D721Med (cell line): ENCODE data around the gene SELENOW.
"Not testable (repeated sequence)": the region's sequence is repeated elsewhere in the genome, so short reads cannot be mapped to it uniquely, and the experiment has no call there.

Source experiments
- DNase-seq: peaks from one replicate; pipeline ENCODE4 v3.0.0; 2011; ENCODE audit warnings: low spot score; ENCODE audit not compliant: insufficient read length
- FAIRE-seq: peaks from 2 replicates; lab custom pipeline; 2011; peaks lifted over from hg19 to GRCh38; lab: Jason Lieb, UNC
- TF ChIP-seq, protein P1 (sequence below): IDR thresholded peaks from 2 replicates; pipeline ENCODE4 v1.5.1; 2012; ENCODE audit warnings: mild to moderate bottlenecking, control low read depth; ENCODE audit not compliant: insufficient read depth; ENCODE audit errors: missing control alignments

The SELENOW gene

DNA sequence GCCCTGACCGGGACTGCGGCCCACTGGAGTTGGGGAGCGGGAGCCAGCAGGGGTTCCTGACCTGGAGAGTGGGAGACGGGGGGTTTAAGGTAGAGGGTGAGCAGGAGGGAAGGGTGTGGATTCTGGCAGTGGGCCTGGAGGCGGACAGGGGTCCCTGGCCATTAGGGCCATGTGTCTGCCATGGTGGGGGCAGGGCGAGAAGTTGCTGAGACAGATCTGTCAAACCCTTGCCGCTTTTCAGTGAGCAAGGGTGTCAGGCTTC lies 12.2 kb upstream of the SELENOW start:
- FAIRE-seq (no peak), DNase-seq (no peak)
- TF ChIP-seq, protein P1, sequence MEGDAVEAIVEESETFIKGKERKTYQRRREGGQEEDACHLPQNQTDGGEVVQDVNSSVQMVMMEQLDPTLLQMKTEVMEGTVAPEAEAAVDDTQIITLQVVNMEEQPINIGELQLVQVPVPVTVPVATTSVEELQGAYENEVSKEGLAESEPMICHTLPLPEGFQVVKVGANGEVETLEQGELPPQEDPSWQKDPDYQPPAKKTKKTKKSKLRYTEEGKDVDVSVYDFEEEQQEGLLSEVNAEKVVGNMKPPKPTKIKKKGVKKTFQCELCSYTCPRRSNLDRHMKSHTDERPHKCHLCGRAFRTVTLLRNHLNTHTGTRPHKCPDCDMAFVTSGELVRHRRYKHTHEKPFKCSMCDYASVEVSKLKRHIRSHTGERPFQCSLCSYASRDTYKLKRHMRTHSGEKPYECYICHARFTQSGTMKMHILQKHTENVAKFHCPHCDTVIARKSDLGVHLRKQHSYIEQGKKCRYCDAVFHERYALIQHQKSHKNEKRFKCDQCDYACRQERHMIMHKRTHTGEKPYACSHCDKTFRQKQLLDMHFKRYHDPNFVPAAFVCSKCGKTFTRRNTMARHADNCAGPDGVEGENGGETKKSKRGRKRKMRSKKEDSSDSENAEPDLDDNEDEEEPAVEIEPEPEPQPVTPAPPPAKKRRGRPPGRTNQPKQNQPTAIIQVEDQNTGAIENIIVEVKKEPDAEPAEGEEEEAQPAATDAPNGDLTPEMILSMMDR, result no peak

DNA sequence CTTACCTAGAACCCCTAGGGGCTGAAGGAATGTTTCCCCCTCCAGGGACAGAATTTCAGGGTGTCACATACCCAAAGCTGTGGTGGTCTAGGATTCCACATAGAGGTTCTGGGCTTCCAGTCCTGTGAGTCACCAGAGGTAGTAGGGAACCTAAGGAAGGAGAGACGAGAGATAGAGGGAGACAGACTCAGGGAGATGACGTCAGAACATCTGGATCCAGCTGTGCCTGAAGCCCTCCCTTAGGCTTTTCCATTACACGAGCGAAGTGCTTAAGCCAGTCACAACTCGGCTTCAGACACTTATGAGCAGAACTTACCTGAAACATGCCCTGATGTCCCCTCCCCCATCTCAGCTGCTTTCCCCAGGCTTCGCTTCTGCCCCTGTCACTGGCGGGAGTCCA lies 11.8 kb upstream of the SELENOW start:
- no peak for DNase-seq
- TF ChIP-seq, protein P1, result no peak
- FAIRE-seq, result no peak

DNA sequence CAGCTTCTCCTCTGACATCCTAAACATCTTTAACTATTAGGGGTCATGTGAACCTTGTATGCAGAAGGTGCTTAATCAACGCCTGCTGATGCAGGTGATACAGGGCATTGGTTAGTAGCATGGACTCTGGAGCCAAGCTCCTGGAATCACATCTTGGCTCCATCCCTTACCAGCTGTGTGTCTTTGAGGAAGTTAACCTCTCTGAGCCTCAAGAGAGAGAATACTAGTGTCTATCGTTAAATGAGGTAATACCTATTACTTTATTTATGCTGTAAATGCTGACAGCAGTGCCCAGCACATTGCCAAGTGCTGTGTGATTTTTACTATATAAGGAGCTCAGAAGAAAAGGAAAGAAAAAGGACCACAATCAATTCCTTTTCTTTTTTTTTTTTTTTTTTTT lies 11.2 kb upstream of the SELENOW start:
- TF ChIP-seq, protein P1, result no peak
- FAIRE-seq, result no peak
- DNase-seq, result no peak

DNA sequence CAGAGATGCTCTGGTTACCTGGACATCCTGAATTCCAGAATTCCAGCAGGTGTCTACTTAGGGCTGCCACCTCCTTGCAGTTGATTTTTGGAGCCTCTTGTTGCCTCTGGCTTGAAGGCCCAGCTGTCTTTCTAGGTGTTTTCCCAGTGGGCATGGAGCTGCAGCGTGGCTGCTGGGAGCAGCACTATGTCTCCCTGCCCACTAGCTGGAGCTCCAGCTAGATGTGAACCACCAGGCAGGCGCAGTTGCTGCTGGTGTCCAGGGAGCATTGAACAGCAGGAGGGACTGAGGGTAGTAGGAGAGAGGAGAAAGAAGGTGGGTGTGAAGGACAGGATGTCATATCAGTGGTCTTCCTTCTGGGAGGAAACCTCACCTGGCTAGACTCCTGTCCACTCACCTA lies 9.9 kb upstream of the SELENOW start:
- TF ChIP-seq, protein P1, result no peak
- DNase-seq, result no peak
- no peak for FAIRE-seq

DNA sequence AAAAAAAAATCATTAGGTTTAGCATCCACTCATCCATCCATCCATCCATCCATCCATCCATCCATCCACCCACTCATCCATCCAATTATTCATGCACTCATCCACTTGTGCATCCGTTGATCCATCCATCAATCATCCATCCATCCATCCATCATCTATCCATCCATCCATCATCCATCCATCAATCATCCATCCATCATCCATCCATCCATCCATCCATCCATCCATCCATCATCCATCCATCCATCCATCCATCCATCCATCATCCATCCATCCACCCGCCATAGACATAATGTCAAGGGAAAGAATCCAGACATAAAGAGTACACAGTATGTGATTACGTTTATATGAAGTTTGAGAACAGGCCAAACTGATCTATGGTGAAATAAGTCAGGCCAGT lies 9.0 kb upstream of the SELENOW start:
- TF ChIP-seq, protein P1, result no peak

DNA sequence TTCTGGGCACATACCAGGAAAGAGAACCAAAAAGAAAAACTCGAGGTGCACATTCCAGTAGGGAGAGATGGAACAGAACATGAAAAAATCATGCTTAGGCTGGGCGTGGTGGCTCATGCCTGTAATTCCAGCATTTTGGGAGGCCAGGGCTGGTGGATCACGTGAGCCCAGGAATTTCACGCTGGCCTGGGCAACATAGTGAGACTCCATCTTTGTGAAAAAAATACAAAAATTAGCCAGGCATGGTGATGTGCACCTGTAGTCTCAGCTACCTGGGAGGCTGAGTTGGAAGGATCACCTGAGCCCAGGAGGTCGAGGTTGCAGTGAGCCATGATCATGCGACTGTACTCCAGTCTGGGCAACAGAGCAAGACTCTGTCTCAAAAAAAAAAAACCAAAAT lies 7.2 kb upstream of the SELENOW start:
- not testable (repeated sequence) for DNase-seq, FAIRE-seq

More for the DNA sequence above, 9.0 kb upstream of the SELENOW start:
- FAIRE-seq, result no peak
- DNase-seq, result no peak

DNA sequence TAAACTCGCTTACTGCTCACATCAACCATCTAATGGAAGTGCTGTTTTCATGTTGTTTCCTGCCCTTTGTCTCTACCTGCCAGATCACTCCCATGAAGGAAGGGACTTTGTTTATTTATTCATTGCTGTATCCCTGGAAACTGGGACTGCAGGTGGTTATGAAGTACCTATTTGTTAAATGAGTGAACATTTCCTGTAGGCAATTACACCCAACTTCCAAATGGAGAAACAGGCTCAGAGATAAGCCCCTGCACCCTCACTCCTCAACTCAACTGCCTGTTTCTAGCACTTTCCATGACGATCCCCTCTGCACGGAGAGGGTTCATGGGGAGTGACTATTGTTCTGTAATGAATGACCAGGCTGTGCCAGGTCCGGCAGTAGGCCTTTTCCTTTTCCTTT lies 1.9 kb upstream of the SELENOW start:
- DNase-seq (no peak), FAIRE-seq (no peak)
- TF ChIP-seq, protein P1, result no peak

DNA sequence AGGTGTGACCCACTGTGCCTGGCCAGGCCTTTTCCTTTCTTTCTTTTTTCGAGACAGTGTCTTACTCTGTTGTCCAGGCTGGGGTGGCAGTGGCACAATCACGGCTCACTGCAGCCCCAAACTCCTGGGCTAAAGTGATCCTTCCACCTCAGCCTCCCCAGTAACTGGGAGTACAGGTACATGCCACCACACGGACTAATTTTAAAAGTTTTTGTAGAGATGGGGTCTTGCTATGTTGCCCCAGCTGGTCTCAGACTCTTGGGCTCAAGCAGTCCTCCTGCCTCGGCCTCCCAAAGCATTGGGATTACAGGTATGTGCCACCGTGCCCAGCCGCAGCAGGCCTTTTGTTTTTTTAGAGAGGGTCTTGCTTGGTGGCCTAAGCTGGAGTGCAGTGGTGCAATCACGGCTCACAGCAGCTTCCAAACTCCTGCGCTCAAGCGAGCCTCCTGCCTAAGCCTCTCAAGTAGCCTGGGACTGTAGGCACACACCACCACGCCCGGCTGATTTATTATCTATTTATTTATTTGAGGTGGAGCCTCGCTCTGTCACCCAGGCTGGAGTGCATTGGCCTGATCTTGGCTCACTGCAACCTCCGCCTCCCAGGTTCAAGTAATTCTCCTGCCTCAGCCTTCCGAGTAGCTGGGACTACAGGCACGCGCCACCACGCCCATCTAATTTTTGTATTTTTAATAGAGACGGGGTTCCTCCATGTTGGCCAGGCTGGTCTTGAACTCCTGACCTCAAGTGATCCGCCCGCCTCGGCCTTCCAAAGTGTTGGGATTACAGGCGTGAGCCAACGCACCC lies 1.1 kb upstream of the SELENOW start:
- not testable (repeated sequence) for FAIRE-seq, DNase-seq
